ENCODE data around the gene RPS19. TPM values are rescaled to one million over a fixed set of nuclear protein-coding genes. Genes with fewer than 3 reads are reported as not detected.

The RPS19 gene
- polyA plus RNA-seq, 1 donor from 2014 or later, result 783 TPM

DNA sequence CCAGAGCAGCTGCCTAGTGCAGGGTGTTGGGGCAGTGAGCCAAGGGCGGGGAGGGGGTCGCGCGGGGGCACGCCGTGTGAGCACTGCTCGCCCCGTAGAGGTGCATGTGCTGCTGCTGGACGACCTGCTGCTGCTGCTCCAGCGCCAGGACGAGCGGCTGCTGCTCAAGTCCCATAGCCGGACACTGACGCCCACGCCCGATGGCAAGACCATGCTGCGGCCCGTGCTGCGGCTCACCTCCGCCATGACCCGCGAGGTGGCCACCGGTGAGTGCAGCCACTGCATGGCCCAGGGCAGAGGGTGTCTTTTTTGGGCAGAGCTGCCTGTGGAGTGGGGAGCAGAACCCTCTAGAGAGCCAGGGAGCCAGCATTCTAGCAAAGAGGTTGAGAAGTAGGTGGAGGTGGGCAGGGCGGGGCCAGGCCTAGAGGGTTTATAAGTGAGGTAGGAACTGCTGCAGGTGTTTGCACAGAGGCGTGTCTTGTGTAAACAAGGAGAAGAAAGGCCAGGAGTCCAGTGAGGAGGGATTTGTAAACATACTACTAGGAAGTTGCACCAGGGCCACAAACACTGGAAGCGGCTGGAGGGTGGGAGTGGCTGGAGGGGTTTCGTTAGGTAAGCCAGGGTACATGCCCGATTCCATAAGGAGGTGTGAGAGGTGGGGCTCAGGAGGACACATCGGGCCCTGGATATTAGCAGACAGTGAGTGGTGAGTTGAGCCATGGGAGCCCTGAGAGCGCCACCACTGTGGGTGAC lies 44.2 kb downstream of the RPS19 start:
- no peaks in the 10 kb centered on the region for H3K36me3 ChIP-seq (ENCODE audit: insufficient read depth, low read length)
- no peak overlapping the region for H3K27ac ChIP-seq (ENCODE audit: low read length)
- H3K27me3 ChIP-seq (ENCODE audit: insufficient read depth, low read depth, low read length), result no peaks in the 10 kb centered on the region
- H3K9me3 ChIP-seq (ENCODE audit: low read length), result no peaks in the 10 kb centered on the region
- no peak for TF ChIP-seq EZH2 (IDR thresholded peaks at IDR 0.05; ENCODE audit: borderline replicate concordance, insufficient read depth, low read length, poor library complexity, severe bottlenecking)
- TF ChIP-seq SMC3 (conservative IDR thresholded peaks at IDR 0.05; ENCODE audit: poor library complexity), result no peak
- TF ChIP-seq, protein P1, sequence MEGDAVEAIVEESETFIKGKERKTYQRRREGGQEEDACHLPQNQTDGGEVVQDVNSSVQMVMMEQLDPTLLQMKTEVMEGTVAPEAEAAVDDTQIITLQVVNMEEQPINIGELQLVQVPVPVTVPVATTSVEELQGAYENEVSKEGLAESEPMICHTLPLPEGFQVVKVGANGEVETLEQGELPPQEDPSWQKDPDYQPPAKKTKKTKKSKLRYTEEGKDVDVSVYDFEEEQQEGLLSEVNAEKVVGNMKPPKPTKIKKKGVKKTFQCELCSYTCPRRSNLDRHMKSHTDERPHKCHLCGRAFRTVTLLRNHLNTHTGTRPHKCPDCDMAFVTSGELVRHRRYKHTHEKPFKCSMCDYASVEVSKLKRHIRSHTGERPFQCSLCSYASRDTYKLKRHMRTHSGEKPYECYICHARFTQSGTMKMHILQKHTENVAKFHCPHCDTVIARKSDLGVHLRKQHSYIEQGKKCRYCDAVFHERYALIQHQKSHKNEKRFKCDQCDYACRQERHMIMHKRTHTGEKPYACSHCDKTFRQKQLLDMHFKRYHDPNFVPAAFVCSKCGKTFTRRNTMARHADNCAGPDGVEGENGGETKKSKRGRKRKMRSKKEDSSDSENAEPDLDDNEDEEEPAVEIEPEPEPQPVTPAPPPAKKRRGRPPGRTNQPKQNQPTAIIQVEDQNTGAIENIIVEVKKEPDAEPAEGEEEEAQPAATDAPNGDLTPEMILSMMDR (IDR thresholded peaks at IDR 0.05; ENCODE audit: poor library complexity, severe bottlenecking), result no peak
- TF ChIP-seq POLR2AphosphoS5 (IDR thresholded peaks at IDR 0.05), result no peak
- TF ChIP-seq, protein P2, sequence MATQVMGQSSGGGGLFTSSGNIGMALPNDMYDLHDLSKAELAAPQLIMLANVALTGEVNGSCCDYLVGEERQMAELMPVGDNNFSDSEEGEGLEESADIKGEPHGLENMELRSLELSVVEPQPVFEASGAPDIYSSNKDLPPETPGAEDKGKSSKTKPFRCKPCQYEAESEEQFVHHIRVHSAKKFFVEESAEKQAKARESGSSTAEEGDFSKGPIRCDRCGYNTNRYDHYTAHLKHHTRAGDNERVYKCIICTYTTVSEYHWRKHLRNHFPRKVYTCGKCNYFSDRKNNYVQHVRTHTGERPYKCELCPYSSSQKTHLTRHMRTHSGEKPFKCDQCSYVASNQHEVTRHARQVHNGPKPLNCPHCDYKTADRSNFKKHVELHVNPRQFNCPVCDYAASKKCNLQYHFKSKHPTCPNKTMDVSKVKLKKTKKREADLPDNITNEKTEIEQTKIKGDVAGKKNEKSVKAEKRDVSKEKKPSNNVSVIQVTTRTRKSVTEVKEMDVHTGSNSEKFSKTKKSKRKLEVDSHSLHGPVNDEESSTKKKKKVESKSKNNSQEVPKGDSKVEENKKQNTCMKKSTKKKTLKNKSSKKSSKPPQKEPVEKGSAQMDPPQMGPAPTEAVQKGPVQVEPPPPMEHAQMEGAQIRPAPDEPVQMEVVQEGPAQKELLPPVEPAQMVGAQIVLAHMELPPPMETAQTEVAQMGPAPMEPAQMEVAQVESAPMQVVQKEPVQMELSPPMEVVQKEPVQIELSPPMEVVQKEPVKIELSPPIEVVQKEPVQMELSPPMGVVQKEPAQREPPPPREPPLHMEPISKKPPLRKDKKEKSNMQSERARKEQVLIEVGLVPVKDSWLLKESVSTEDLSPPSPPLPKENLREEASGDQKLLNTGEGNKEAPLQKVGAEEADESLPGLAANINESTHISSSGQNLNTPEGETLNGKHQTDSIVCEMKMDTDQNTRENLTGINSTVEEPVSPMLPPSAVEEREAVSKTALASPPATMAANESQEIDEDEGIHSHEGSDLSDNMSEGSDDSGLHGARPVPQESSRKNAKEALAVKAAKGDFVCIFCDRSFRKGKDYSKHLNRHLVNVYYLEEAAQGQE (IDR thresholded peaks at IDR 0.05; ENCODE audit: borderline replicate concordance), result no peak
- no peak for TF ChIP-seq RAD21 (conservative IDR thresholded peaks at IDR 0.05)
- TF ChIP-seq MXI1 (conservative IDR thresholded peaks at IDR 0.05; ENCODE audit: poor library complexity, severe bottlenecking), result no peak
- TF ChIP-seq TAF1 (IDR thresholded peaks at IDR 0.05; ENCODE audit: low read depth), result no peak
- TF ChIP-seq EP300 (conservative IDR thresholded peaks at IDR 0.05; ENCODE audit: poor library complexity, severe bottlenecking), result no peak
- no peaks in the 10 kb centered on the region for H3K79me2 ChIP-seq (replicated peaks; ENCODE audit: insufficient read depth, low read length)
- no peak overlapping the region for H2AFZ ChIP-seq (ENCODE audit: low read depth, low read length)
- H3F3A ChIP-seq (ENCODE audit: insufficient read depth, low read length, poor library complexity, severe bottlenecking), result no peaks in the 10 kb centered on the region
- H4K20me1 ChIP-seq (ENCODE audit: insufficient read depth), result no peaks in the 10 kb centered on the region
- no peak overlapping the region for H3K4me3 ChIP-seq (ENCODE audit: low read length)
- H3K9ac ChIP-seq (ENCODE audit: low read length), result no peak overlapping the region
- no peak overlapping the region for H3K4me2 ChIP-seq (ENCODE audit: low read length)
- no peaks in the 10 kb centered on the region for H3K9me2 ChIP-seq (ENCODE audit: insufficient read depth, low read length)

DNA sequence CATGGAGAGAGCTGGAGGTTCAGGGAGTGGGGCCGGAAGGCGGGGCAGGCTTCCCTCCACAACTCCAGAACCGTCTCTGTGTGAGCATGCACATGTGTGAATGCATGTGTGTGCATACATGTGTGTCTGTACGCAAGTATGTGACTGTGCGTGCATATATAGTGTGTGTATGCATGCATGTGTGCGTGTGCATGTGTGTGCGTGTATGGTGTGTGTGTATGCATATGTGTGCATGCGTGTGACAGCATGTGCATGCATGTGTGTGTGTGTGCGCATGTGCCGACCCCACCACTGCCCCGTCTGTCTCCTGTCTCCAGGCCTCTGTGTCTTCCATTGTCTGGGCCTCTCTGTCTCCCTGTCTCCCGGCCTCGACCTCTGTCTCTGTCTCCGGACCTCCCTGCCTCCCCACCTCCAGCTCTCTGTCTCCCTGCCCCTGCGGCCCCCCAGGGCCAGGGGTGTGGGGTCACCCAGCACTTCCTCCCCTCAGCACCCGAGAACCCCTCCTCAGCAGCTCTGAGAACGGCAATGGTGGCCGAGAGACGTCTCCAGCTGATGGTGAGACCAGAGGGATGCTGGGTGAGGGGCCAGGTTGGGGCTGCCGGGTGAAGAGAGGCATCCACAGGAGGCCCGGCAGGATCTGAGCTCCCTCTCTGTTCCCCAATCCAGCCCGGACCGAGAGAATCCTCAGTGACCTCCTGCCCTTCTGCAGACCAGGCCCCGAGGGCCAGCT lies 45.4 kb downstream of the RPS19 start:
- Histone ChIP-seq H3F3A (ENCODE audit: insufficient read depth, low read length, poor library complexity, severe bottlenecking) (no peaks in the 10 kb centered on the region), H3K4me3 (ENCODE audit: low read length) (no peak overlapping the region), H3K9ac (ENCODE audit: low read length) (no peak overlapping the region), H3K4me2 (ENCODE audit: low read length) (no peak overlapping the region), H4K20me1 (ENCODE audit: insufficient read depth) (no peaks in the 10 kb centered on the region), H3K79me2 (replicated peaks; ENCODE audit: insufficient read depth, low read length) (no peaks in the 10 kb centered on the region), H3K27me3 (ENCODE audit: insufficient read depth, low read depth, low read length) (no peaks in the 10 kb centered on the region), H3K9me2 (ENCODE audit: insufficient read depth, low read length) (no peaks in the 10 kb centered on the region), H2AFZ (ENCODE audit: low read depth, low read length) (no peak overlapping the region), H3K36me3 (ENCODE audit: insufficient read depth, low read length) (no peaks in the 10 kb centered on the region), H3K27ac (ENCODE audit: low read length) (no peak overlapping the region), H3K9me3 (ENCODE audit: low read length) (no peaks in the 10 kb centered on the region)
- TF ChIP-seq, protein P1 (IDR thresholded peaks at IDR 0.05; ENCODE audit: poor library complexity, severe bottlenecking), result no peak
- TF ChIP-seq TAF1 (IDR thresholded peaks at IDR 0.05; ENCODE audit: low read depth), result no peak
- TF ChIP-seq MXI1 (conservative IDR thresholded peaks at IDR 0.05; ENCODE audit: poor library complexity, severe bottlenecking), result no peak
- TF ChIP-seq RAD21 (conservative IDR thresholded peaks at IDR 0.05), result no peak
- TF ChIP-seq EZH2 (IDR thresholded peaks at IDR 0.05; ENCODE audit: borderline replicate concordance, insufficient read depth, low read length, poor library complexity, severe bottlenecking), result no peak
- TF ChIP-seq, protein P2 (IDR thresholded peaks at IDR 0.05; ENCODE audit: borderline replicate concordance), result no peak
- no peak for TF ChIP-seq SMC3 (conservative IDR thresholded peaks at IDR 0.05; ENCODE audit: poor library complexity)
- TF ChIP-seq EP300 (conservative IDR thresholded peaks at IDR 0.05; ENCODE audit: poor library complexity, severe bottlenecking), result no peak
- no peak for TF ChIP-seq POLR2AphosphoS5 (IDR thresholded peaks at IDR 0.05)
